PC-3 (cell line): ENCODE results near the gene GHRHR. TPM values are rescaled to one million over a fixed set of nuclear protein-coding genes. Genes with fewer than 3 reads are reported as not detected.

Experiments
- ATAC-seq: fragments of 200-7000 bp; cut with Tn5 transposase; 2 replicates; pipeline ENCODE4 v1.9.1; 2020; ENCODE audit warnings: mild to moderate bottlenecking, moderate library complexity
- BruUV-seq: library from RNA; stranded (reverse); fragments of 400-500 nt; replicated peaks from 2 replicates; lab custom pipeline; 2021; lab: Mats Ljungman, UMichigan
- CTCF ChIA-PET: fragments of 300-600 bp; sonication (Branson Sonifier 250); formaldehyde crosslinking; loops from one replicate; lab custom pipeline; 2022; ENCODE audit warnings: antibody characterized with exemption; lab: Charles Lee
- POLR2A ChIA-PET: fragments of 300-600 bp; sonication (Branson Sonifier 250); formaldehyde crosslinking; loops from one replicate; lab custom pipeline; 2022; ENCODE audit warnings: antibody characterized with exemption; ENCODE audit not compliant: unreplicated experiment; lab: Charles Lee
- DNase-seq: peaks from one replicate; pipeline ENCODE4 v3.0.0-alpha.2; 2015
- H2AFZ ChIP-seq: fragments of 300-600 bp; sonication (generic); 2 replicates; pipeline ENCODE4 v1.6.0; 2016; ENCODE audit warnings: antibody characterized with exemption, low read length
- H3F3A ChIP-seq: fragments of 300-600 bp; sonication (generic); one replicate; pipeline ENCODE4 v1.6.0; 2017; ENCODE audit warnings: antibody characterized with exemption, low read length, control low read depth, mild to moderate bottlenecking; ENCODE audit not compliant: unreplicated experiment
- H3K27ac ChIP-seq: fragments of 300-600 bp; sonication (generic); 2 replicates; pipeline ENCODE4 v1.5.1; 2016; ENCODE audit warnings: mild to moderate bottlenecking, low read length
- H3K27me3 ChIP-seq: fragments of 300-600 bp; sonication (generic); 2 replicates; pipeline ENCODE4 v1.6.1; 2016; ENCODE audit warnings: low read length, mixed read lengths
- H3K36me3 ChIP-seq: fragments of 300-600 bp; sonication (generic); 2 replicates; pipeline ENCODE4 v1.6.1; 2016; ENCODE audit warnings: low read depth, mixed run types, low read length, mixed read lengths
- H3K4me1 ChIP-seq: fragments of 300-600 bp; sonication (generic); 2 replicates; pipeline ENCODE4 v1.5.1; 2016; ENCODE audit warnings: low read length; ENCODE audit not compliant: insufficient read depth
- H3K4me2 ChIP-seq: fragments of 300-600 bp; sonication (generic); 2 replicates; pipeline ENCODE4 v1.6.0; 2016; ENCODE audit warnings: low read length
- H3K4me3 ChIP-seq: fragments of 300-600 bp; sonication (generic); 2 replicates; pipeline ENCODE4 v1.5.1; 2016; ENCODE audit warnings: mild to moderate bottlenecking, low read length, mixed read lengths
- H3K79me2 ChIP-seq: fragments of 300-600 bp; sonication (generic); 2 replicates; pipeline ENCODE4 v1.6.1; 2017; ENCODE audit warnings: low read length, mixed read lengths
- H3K9ac ChIP-seq: fragments of 300-600 bp; sonication (generic); 2 replicates; pipeline ENCODE4 v1.6.0; 2016; ENCODE audit warnings: mild to moderate bottlenecking, low read length
- H3K9me2 ChIP-seq: fragments of 300-600 bp; sonication (generic); replicated peaks from 2 replicates; pipeline ENCODE4 v1.6.1; 2016; ENCODE audit warnings: mixed run types, low read length, mixed read lengths
- H3K9me3 ChIP-seq: fragments of 300-600 bp; sonication (generic); 2 replicates; pipeline ENCODE4 v1.6.1; 2016; ENCODE audit warnings: low read length, mixed read lengths
- H4K20me1 ChIP-seq: fragments of 300-600 bp; sonication (generic); 2 replicates; pipeline ENCODE4 v1.6.1; 2016; ENCODE audit warnings: low read length, mixed read lengths
- CTCF ChIP-seq: fragments of 300-600 bp; sonication (generic); conservative IDR thresholded peaks from 2 replicates; pipeline ENCODE4 v1.5.1; 2017; ENCODE audit warnings: antibody characterized with exemption, low read depth, mild to moderate bottlenecking, low read length
- EZH2 ChIP-seq: fragments of 300-600 bp; sonication (generic); IDR thresholded peaks from one replicate; pipeline ENCODE4 v1.6.1; 2017; ENCODE audit warnings: antibody characterized with exemption, mild to moderate bottlenecking, low read length; ENCODE audit not compliant: unreplicated experiment
- EZH2phosphoT487 ChIP-seq: fragments of 300-600 bp; sonication (generic); IDR thresholded peaks from 2 replicates; pipeline ENCODE4 v1.6.1; 2018; ENCODE audit warnings: mild to moderate bottlenecking, antibody characterized with exemption, low read length, borderline replicate concordance
- intact Hi-C: fragments of 100-400 bp; cut with micrococcal nuclease; formaldehyde crosslinking; loops from 2 replicates; pipeline ENCODE4 v1.9.0; 2023
- total RNA-seq: library from RNA; depleted of rRNA; stranded (reverse); fragments of >200 nt; gene quantifications from 2 replicates; pipeline ENCODE4 v1.2.3, GENCODE V29; 2014

The GHRHR gene
- total RNA-seq, 1 experiment from 2014 or later = not detected

- no peak for DNase-seq
- intact Hi-C loops = no loop called here
- Histone ChIP-seq H3K9me3 (no peaks in the 10 kb centered on the region), H3K4me2 (no peak overlapping the region), H3K9me2 (no peaks in the 10 kb centered on the region), H3K27ac (no peak overlapping the region), H3F3A (no peaks in the 10 kb centered on the region), H2AFZ (no peak overlapping the region), H3K4me1 (peaks cover 8% of the 10 kb centered on the region; the same call in 1 of the 2 replicates), H3K79me2 (no peaks in the 10 kb centered on the region), H3K4me3 (no peak overlapping the region), H3K27me3 (0 out of 2 replicates have a peak, but pooled peaks cover 6% of the 10 kb centered on the region), H4K20me1 (no peaks in the 10 kb centered on the region), H3K9ac (no peak overlapping the region), H3K36me3 (no peaks in the 10 kb centered on the region)
- ChIA-PET CTCF (interaction anchor here (1.1 kb wide), 1 partner anchor 10 kb away, joined by 3 read pairs; no protein-coding TSS in a partner anchor), POLR2A (no interaction called here)
- BruUV-seq = no TSS peak
- TF ChIP-seq EZH2 = no peak
- TF ChIP-seq CTCF = no peak
- TF ChIP-seq EZH2phosphoT487 = no peak
- no peak for ATAC-seq
Observed at GRCh38 chr7:30973292-30973691, 9.5 kb downstream of the GHRHR start.

GRCh38 chr7:30973791-30974604 is 10.2 kb downstream of the GHRHR start:
- no peaks in the 10 kb centered on the region for H3K36me3 ChIP-seq
- H3K79me2 ChIP-seq = no peaks in the 10 kb centered on the region
- H4K20me1 ChIP-seq = no peaks in the 10 kb centered on the region
- no peaks in the 10 kb centered on the region for H3K9me2 ChIP-seq
- no peaks in the 10 kb centered on the region for H3F3A ChIP-seq
- BruUV-seq = no TSS peak
- H3K9me3 ChIP-seq = no peaks in the 10 kb centered on the region
- intact Hi-C loops = no loop called here
- peaks cover 8% of the 10 kb centered on the region; the same call in 1 of the 2 replicates for H3K4me1 ChIP-seq
- no peak overlapping the region for H3K4me3 ChIP-seq
- H3K27ac ChIP-seq = no peak overlapping the region
- no peak overlapping the region for H3K9ac ChIP-seq
- H3K4me2 ChIP-seq = no peak overlapping the region
- ATAC-seq = no peak
- TF ChIP-seq CTCF (no peak), EZH2phosphoT487 (no peak), EZH2 (no peak)
- H3K27me3 ChIP-seq = peaks cover 9% of the 10 kb centered on the region; the same call in 1 of the 2 replicates
- H2AFZ ChIP-seq = no peak overlapping the region
- POLR2A ChIA-PET = no interaction called here
- CTCF ChIA-PET = interaction anchor here (0.6 to 1.1 kb wide), 2 partner anchors 9 to 10 kb away, joined by 3 to 5 read pairs; no protein-coding TSS in a partner anchor
- no peak for DNase-seq
